Testis (tissue), 3 donors: ENCODE measurements around the gene SEC63. TPM values are rescaled to one million over a fixed set of nuclear protein-coding genes. Genes with fewer than 3 reads are reported as not detected.
"Not testable (repeated sequence)": the region's sequence is repeated elsewhere in the genome, so short reads cannot be mapped to it uniquely, and the experiment has no call there.

Source experiments
- DNase-seq: peaks from one replicate; pipeline ENCODE4 v3.0.0-alpha.2; 2019
- H3K27ac ChIP-seq, 2 donors: fragments of 200-600 bp; sonication (generic); one replicate each; pipeline ENCODE4 v1.5.1; 2019
- H3K27me3 ChIP-seq: fragments of 200-600 bp; sonication (generic); one replicate; pipeline ENCODE4 v1.5.1; 2019
- H3K36me3 ChIP-seq: fragments of 200-600 bp; sonication (generic); one replicate; pipeline ENCODE4 v1.5.1; 2017; ENCODE audit warnings: low read depth; ENCODE audit errors: missing control alignments
- H3K4me1 ChIP-seq: fragments of 200-600 bp; sonication (generic); one replicate; pipeline ENCODE4 v1.5.1; 2019
- H3K4me3 ChIP-seq, 2 donors: fragments of 200-600 bp; sonication (generic); one replicate each; pipeline ENCODE4 v1.5.1; 2017 to 2019
- H3K9me3 ChIP-seq: fragments of 200-600 bp; sonication (generic); one replicate; pipeline ENCODE4 v1.5.1; 2017
- CTCF ChIP-seq, 3 experiments: fragments of 450-650 bp in 2 of 3; fragments of 200-600 bp in 1 of 3; sonication (generic) in 1 of 3; IDR thresholded peaks; one replicate each; pipeline ENCODE4 v1.5.1; 2016 to 2019; ENCODE audit warnings: antibody characterized with exemption in 3 of 3, mild to moderate bottlenecking in 2 of 3, moderate library complexity in 1 of 3
- POLR2A ChIP-seq: fragments of 450-650 bp; IDR thresholded peaks from one replicate; pipeline ENCODE4 v1.6.1; 2017; ENCODE audit warnings: antibody characterized with exemption, mild to moderate bottlenecking, moderate library complexity
- WGBS, 2 donors: methylation state at CpG; one replicate each; pipeline ENCODE4 v1.1.5; 2018; 5-methylcytosine and 5-hydroxymethylcytosine counted together
- intact Hi-C: fragments of 100-400 bp; cut with DNase I; formaldehyde crosslinking; loops from one replicate; pipeline ENCODE4 v1.15.1; 2023; ENCODE audit warnings: low total_unique reads
- polyA plus RNA-seq: library from polyadenylated mRNA; stranded (reverse); fragments of 350-450 nt; fragmentation: Illumina TruSeq; extraction: RNeasy Lipid Tissue Mini Kit (QIAGEN cat#74804); gene quantifications from one replicate; pipeline ENCODE4 v1.2.3, GENCODE V29; 2014; ENCODE audit warnings: low read depth, low replicate concordance; ENCODE audit not compliant: insufficient read depth
- total RNA-seq, 2 donors: library from RNA; depleted of rRNA; stranded (reverse); fragments of >200 nt; gene quantifications; one replicate each; pipeline ENCODE4 v1.2.3, GENCODE V29; 2016

SEC63 gene
- total and polyA plus RNA-seq, 3 donors from 2014 or later: 53.4 to 68.1 (median 64.9) TPM

- intact Hi-C loops: no loop called here
- WGBS, 2 donors: 68 to 82% methylated on average over 4 of the region's 4 CpGs
- Histone ChIP-seq H3K36me3 (no peaks in the 10 kb centered on the region), H3K4me3 (no peak overlapping the region), H3K27me3 (no peaks in the 10 kb centered on the region), H3K27ac (peak overlapping the region in 1 of 2 donors; percentile 68), H3K4me1 (peaks cover 7% of the 10 kb centered on the region), H3K9me3 (no peaks in the 10 kb centered on the region)
- TF ChIP-seq POLR2A: no peak
- no peak for TF ChIP-seq CTCF (IDR thresholded peaks at IDR 0.05)
- no peak for DNase-seq
Measured at GRCh38 chr6:107965746-107966145, 7.7 kb upstream of the SEC63 start.

- H3K4me3 ChIP-seq: no peak overlapping the region
- no peak for DNase-seq
- H3K27me3 ChIP-seq: no peaks in the 10 kb centered on the region
- H3K27ac ChIP-seq: no peak overlapping the region
- TF ChIP-seq CTCF (IDR thresholded peaks at IDR 0.05) (no peak), POLR2A (no peak)
- intact Hi-C loops: no loop called here
- peaks cover 17% of the 10 kb centered on the region for H3K4me1 ChIP-seq
- H3K36me3 ChIP-seq: no peaks in the 10 kb centered on the region
- no peaks in the 10 kb centered on the region for H3K9me3 ChIP-seq
- WGBS, 2 donors: 83 to 93% methylated on average over 2 of the region's 2 CpGs
Measured at GRCh38 chr6:107962723-107963122, 4.7 kb upstream of the SEC63 start.

- peak overlapping the region; percentile 79 to 89 for H3K4me3 ChIP-seq
- no peak for TF ChIP-seq POLR2A
- TF ChIP-seq CTCF (IDR thresholded peaks at IDR 0.05): no peak
- peak; percentile 27 for DNase-seq
- no peaks in the 10 kb centered on the region for H3K9me3 ChIP-seq
- no peaks in the 10 kb centered on the region for H3K36me3 ChIP-seq
- peaks cover 18% of the 10 kb centered on the region for H3K4me1 ChIP-seq
- H3K27me3 ChIP-seq: no peaks in the 10 kb centered on the region
- 29 to 30% methylated on average over 10 of the region's 10 CpGs for WGBS, 2 donors
- H3K27ac ChIP-seq: peak overlapping the region in 1 of 2 donors; percentile 92
- intact Hi-C loops: no loop called here
Measured at GRCh38 chr6:107959392-107959791, 1.4 kb upstream of the SEC63 start.

- WGBS, 2 donors: 33 to 69% methylated on average over 27 of the region's 27 CpGs
- peak overlapping the region; percentile 82 to 92 for H3K27ac ChIP-seq
Measured at GRCh38 chr6:107958689-107959362, 818 bp upstream of the SEC63 start.

GRCh38 chr6:107957308-107957908 is 600 bp downstream of the SEC63 start:
- H3K4me1 ChIP-seq: peaks cover 23% of the 10 kb centered on the region
- H3K27me3 ChIP-seq: no peaks in the 10 kb centered on the region
- intact Hi-C loops: no loop called here
- DNase-seq: peak; percentile 67
- H3K9me3 ChIP-seq: no peaks in the 10 kb centered on the region
- 0% methylated on average over 31 to 33 of the region's 43 CpGs for WGBS, 2 donors
- TF ChIP-seq POLR2A: no peak
- TF ChIP-seq CTCF (IDR thresholded peaks at IDR 0.05): no peak
- no peaks in the 10 kb centered on the region for H3K36me3 ChIP-seq
- peak overlapping the region; percentile 82 to 92 for H3K27ac ChIP-seq
- H3K4me3 ChIP-seq: peak overlapping the region; percentile 79 to 89

More at GRCh38 chr6:107958689-107959362, 818 bp upstream of the SEC63 start:
- peak overlapping the region; percentile 79 to 89 for H3K4me3 ChIP-seq
- H3K9me3 ChIP-seq, H3K36me3 ChIP-seq, intact Hi-C loops, H3K27me3 ChIP-seq, DNase-seq: not testable (repeated sequence)
- peaks cover 18% of the 10 kb centered on the region for H3K4me1 ChIP-seq
